Measurements from ENCODE around the gene IL10RB. TPM values are rescaled to one million over a fixed set of nuclear protein-coding genes. Genes with fewer than 3 reads are reported as not detected.

IL10RB gene
- total RNA-seq, 2 donors from 2014 or later = 17.0 to 18.9 TPM

DNA sequence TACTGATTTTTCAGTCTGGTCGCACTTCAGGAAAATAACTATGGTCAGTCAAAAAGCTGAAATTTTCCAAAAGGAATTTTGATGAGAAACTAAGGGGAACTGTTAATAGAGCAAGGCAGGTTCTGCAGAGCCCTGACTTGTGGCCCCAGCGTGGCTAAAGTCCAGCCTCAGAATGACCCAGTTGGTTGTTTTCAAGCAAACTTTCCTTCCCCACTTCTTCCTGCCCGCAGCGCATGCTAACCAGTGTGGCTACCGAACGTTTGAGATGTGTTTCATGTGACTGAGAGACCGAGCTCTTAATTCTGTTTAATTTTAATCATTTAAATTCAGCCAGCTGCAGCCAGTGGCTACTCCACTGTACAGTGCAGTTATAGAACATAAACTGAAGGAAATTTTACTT, 6.2 kb upstream of the IL10RB start:
- DNase-seq = no peak
- H3K36me3 Mint-ChIP-seq (ENCODE audit: low read depth) = peaks cover 4% of the 10 kb centered on the region
- H3K4me3 Mint-ChIP-seq = peak overlapping the region; percentile 33

DNA sequence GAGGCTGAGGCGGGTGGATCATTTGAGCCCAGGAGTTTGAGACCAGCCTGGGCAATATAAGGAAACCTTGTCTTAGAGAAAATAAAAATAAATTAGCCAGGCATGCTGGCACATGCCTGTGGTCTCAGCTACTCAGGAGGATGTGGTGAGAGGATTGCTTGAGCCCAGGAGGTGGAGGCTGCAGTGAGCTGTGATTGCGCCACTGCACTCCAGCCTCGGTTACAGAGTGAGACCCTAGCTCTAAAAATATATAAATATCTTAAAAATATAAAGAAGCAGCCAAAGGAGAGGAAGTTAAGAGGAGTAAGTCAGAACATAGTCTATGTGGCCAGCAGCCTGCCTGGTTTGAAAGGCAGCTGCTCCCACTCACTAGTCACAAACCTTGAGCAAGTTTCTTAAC, 4.5 kb upstream of the IL10RB start:
- ATAC-seq (no peak), DNase-seq (no peak)
- peak overlapping the region; percentile 56 for H3K4me3 Mint-ChIP-seq
- H3K27ac Mint-ChIP-seq = peak overlapping the region; percentile 39
- H3K9me3 ChIP-seq (ENCODE audit: control insufficient read depth, low read length, poor library complexity, severe bottlenecking) = no peaks in the 10 kb centered on the region
- peaks cover 7% of the 10 kb centered on the region for H3K36me3 Mint-ChIP-seq (ENCODE audit: low read depth)
- H3K4me1 Mint-ChIP-seq = peaks cover 32% of the 10 kb centered on the region
- H3K27me3 Mint-ChIP-seq = no peaks in the 10 kb centered on the region

More for the DNA sequence above, 6.2 kb upstream of the IL10RB start:
- no peaks in the 10 kb centered on the region for H3K9me3 ChIP-seq (ENCODE audit: control insufficient read depth, low read length, poor library complexity, severe bottlenecking)
- Mint-ChIP-seq H3K27ac (peak overlapping the region; percentile 63), H3K27me3 (no peaks in the 10 kb centered on the region), H3K4me1 (peaks cover 29% of the 10 kb centered on the region)
- peak; percentile 44 for ATAC-seq

- Mint-ChIP-seq H3K27ac (peak overlapping the region; percentile 97), H3K36me3 (ENCODE audit: low read depth) (peaks cover 8% of the 10 kb centered on the region)
- DNase-seq = no peak
These were observed 3.2 kb upstream of the IL10RB start for GRCh38 chr21:33262921-33263320.

GRCh38 chr21:33264561-33264960, 1.6 kb upstream of the IL10RB start:
- no peak for DNase-seq
- Mint-ChIP-seq H3K36me3 (ENCODE audit: low read depth) (peaks cover 6% of the 10 kb centered on the region), H3K4me1 (peaks cover 46% of the 10 kb centered on the region), H3K27me3 (no peaks in the 10 kb centered on the region), H3K4me3 (no peak overlapping the region), H3K27ac (peak overlapping the region; percentile 97)
- H3K9me3 ChIP-seq (ENCODE audit: control insufficient read depth, low read length, poor library complexity, severe bottlenecking) = no peaks in the 10 kb centered on the region
- no peak for ATAC-seq

More at GRCh38 chr21:33262921-33263320, 3.2 kb upstream of the IL10RB start:
- peaks cover 41% of the 10 kb centered on the region for H3K4me1 Mint-ChIP-seq
- H3K27me3 Mint-ChIP-seq = no peaks in the 10 kb centered on the region
- no peak overlapping the region for H3K4me3 Mint-ChIP-seq
- no peaks in the 10 kb centered on the region for H3K9me3 ChIP-seq (ENCODE audit: control insufficient read depth, low read length, poor library complexity, severe bottlenecking)
- no peak for ATAC-seq

- peaks cover 44% of the 10 kb centered on the region for H3K4me1 Mint-ChIP-seq
- peak overlapping the region; percentile 97 for H3K27ac Mint-ChIP-seq
- H3K36me3 Mint-ChIP-seq (ENCODE audit: low read depth) = peaks cover 8% of the 10 kb centered on the region
- H3K27me3 Mint-ChIP-seq = no peaks in the 10 kb centered on the region
- peak; percentile 77 for ATAC-seq
- peak in 1 of 3 donors; percentile 27 for DNase-seq
- no peaks in the 10 kb centered on the region for H3K9me3 ChIP-seq (ENCODE audit: control insufficient read depth, low read length, poor library complexity, severe bottlenecking)
- peak overlapping the region; percentile 98 for H3K4me3 Mint-ChIP-seq
These were observed 510 bp upstream of the IL10RB start for GRCh38 chr21:33265664-33266049.

DNA sequence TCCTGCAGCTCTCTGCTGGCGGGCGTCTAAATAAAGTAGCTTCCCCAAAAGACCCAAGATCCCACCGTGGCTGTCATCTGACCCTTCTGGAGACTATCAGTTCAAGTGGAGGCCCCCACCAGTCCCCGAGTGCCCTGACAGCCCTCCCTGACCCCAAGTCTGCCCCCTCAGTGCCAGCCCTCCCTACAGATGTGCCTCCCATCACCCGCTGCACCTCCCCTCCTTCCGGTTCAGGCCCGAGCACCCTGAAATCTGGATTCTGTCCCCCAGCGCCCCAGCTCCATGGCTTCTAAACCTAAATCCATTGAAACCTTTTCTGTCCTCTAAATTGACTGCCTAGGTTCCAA, 595 bp downstream of the IL10RB start:
- peaks cover 8% of the 10 kb centered on the region for H3K36me3 Mint-ChIP-seq (ENCODE audit: low read depth)
- H3K27me3 Mint-ChIP-seq = no peaks in the 10 kb centered on the region
- peaks cover 39% of the 10 kb centered on the region for H3K4me1 Mint-ChIP-seq
- H3K27ac Mint-ChIP-seq = peak overlapping the region; percentile 97
- DNase-seq (peak in 1 of 3 donors; percentile 19), ATAC-seq (peak; percentile 20)
- H3K4me3 Mint-ChIP-seq = peak overlapping the region; percentile 98
- no peaks in the 10 kb centered on the region for H3K9me3 ChIP-seq (ENCODE audit: control insufficient read depth, low read length, poor library complexity, severe bottlenecking)

DNA sequence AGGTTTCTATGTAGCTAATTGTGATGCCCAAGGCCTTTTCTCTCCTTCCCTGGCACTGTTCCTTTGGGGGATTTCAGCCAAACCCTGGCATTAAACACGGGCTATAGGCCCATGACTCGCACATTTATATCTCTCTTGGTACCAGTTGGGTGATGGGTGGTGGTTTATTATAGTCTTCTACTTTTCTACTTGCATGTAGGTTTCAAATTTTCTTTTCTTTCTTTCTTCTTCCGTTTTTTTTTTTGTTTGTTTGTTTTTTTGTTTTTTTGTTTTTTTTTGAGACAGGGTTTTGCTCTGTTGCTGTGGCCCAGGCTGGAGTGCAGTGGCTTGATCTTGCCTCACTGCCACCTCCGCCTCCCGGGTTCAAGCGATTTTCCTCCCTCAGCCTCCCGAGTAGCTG, 1.1 kb downstream of the IL10RB start:
- H3K27me3 Mint-ChIP-seq = no peaks in the 10 kb centered on the region
- H3K27ac Mint-ChIP-seq = peak overlapping the region; percentile 97
- no peaks in the 10 kb centered on the region for H3K9me3 ChIP-seq (ENCODE audit: control insufficient read depth, low read length, poor library complexity, severe bottlenecking)
- H3K4me1 Mint-ChIP-seq = peaks cover 37% of the 10 kb centered on the region
- H3K4me3 Mint-ChIP-seq = peak overlapping the region; percentile 98
- H3K36me3 Mint-ChIP-seq (ENCODE audit: low read depth) = peaks cover 8% of the 10 kb centered on the region
- ATAC-seq = no peak
- DNase-seq = no peak

DNA sequence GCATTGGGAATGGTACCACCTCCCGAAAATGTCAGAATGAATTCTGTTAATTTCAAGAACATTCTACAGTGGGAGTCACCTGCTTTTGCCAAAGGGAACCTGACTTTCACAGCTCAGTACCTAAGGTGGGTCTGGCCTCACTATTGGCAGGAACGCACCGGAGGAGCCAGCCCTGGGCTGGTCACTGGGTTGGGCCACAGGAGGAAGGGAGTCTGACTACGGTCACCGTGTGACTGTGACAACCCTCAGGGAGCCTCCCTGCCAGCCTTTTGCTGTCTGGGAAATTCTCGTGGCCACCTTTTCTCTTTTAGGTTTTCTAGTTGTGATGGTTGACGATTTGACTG, 2.2 kb downstream of the IL10RB start:
- DNase-seq (no peak), ATAC-seq (no peak)
- H3K9me3 ChIP-seq (ENCODE audit: control insufficient read depth, low read length, poor library complexity, severe bottlenecking) = no peaks in the 10 kb centered on the region
- Mint-ChIP-seq H3K4me3 (peak overlapping the region; percentile 98), H3K4me1 (peaks cover 41% of the 10 kb centered on the region), H3K36me3 (ENCODE audit: low read depth) (peaks cover 8% of the 10 kb centered on the region), H3K27ac (peak overlapping the region; percentile 97), H3K27me3 (no peaks in the 10 kb centered on the region)

GRCh38 chr21:33268737-33269441, 2.7 kb downstream of the IL10RB start:
- DNase-seq = peak in 2 of 3 donors; percentile 26 to 32
- H3K27me3 Mint-ChIP-seq = no peaks in the 10 kb centered on the region
- peak; percentile 3 for ATAC-seq
- H3K27ac Mint-ChIP-seq = peak overlapping the region; percentile 97
- peaks cover 11% of the 10 kb centered on the region for H3K36me3 Mint-ChIP-seq (ENCODE audit: low read depth)
- H3K9me3 ChIP-seq (ENCODE audit: control insufficient read depth, low read length, poor library complexity, severe bottlenecking) = no peaks in the 10 kb centered on the region
- H3K4me3 Mint-ChIP-seq = peak overlapping the region; percentile 86
- H3K4me1 Mint-ChIP-seq = peaks cover 41% of the 10 kb centered on the region

DNA sequence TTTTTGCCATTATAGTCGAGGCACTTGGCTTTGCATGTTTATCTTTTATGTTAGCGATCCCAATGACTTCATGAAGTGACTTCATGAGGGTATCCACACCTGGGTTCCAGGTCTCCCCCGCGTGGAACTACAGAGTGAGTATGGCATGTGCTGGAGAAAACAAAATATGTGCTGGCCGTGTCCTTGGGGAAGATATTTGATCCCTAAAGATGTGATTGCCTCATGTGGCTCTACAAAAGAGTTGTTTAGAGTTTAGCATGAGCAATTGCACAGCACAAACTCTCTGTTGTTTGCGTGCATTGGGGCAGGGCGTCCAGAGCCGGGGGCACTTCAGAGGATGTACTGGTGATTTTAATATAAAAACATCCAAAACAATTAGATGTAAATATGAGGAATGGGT, 4.8 kb downstream of the IL10RB start:
- Mint-ChIP-seq H3K27me3 (no peaks in the 10 kb centered on the region), H3K4me1 (peaks cover 31% of the 10 kb centered on the region), H3K36me3 (ENCODE audit: low read depth) (peaks cover 9% of the 10 kb centered on the region), H3K27ac (peak overlapping the region; percentile 97), H3K4me3 (no peak overlapping the region)
- no peaks in the 10 kb centered on the region for H3K9me3 ChIP-seq (ENCODE audit: control insufficient read depth, low read length, poor library complexity, severe bottlenecking)
- ATAC-seq (no peak), DNase-seq (no peak)

DNA sequence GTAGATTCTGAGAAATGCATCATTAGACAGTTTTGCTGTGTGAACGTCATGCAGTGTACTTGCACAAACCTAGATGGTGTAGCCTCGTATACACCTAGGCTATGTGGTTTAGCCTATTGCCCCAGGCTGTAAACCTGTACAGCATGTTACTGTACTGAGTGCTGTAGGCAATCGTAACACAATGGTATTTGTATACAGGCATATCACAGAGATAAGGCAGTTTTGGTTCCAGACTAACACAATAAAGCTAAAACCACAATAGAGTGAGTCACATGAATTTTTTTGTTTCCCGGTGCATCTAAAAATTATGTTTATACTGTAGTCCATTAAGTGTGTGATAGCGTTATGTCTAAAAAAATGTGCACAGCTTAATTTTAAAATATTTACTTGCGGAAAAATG, 6.9 kb downstream of the IL10RB start:
- no peak for DNase-seq
- H3K27me3 Mint-ChIP-seq = no peaks in the 10 kb centered on the region
- ATAC-seq = no peak
- no peak overlapping the region for H3K4me3 Mint-ChIP-seq
- no peak overlapping the region for H3K27ac Mint-ChIP-seq
- H3K4me1 Mint-ChIP-seq = peaks cover 25% of the 10 kb centered on the region
- peaks cover 5% of the 10 kb centered on the region for H3K36me3 Mint-ChIP-seq (ENCODE audit: low read depth)
- H3K9me3 ChIP-seq (ENCODE audit: control insufficient read depth, low read length, poor library complexity, severe bottlenecking) = no peaks in the 10 kb centered on the region

GRCh38 chr21:33278721-33279120, 12.6 kb downstream of the IL10RB start:
- Mint-ChIP-seq H3K4me1 (peaks cover 4% of the 10 kb centered on the region), H3K27me3 (no peaks in the 10 kb centered on the region), H3K4me3 (no peak overlapping the region), H3K27ac (peak overlapping the region; percentile 54), H3K36me3 (ENCODE audit: low read depth) (peaks cover 5% of the 10 kb centered on the region)
- DNase-seq (no peak), ATAC-seq (no peak)
- H3K9me3 ChIP-seq (ENCODE audit: control insufficient read depth, low read length, poor library complexity, severe bottlenecking) = no peaks in the 10 kb centered on the region

DNA sequence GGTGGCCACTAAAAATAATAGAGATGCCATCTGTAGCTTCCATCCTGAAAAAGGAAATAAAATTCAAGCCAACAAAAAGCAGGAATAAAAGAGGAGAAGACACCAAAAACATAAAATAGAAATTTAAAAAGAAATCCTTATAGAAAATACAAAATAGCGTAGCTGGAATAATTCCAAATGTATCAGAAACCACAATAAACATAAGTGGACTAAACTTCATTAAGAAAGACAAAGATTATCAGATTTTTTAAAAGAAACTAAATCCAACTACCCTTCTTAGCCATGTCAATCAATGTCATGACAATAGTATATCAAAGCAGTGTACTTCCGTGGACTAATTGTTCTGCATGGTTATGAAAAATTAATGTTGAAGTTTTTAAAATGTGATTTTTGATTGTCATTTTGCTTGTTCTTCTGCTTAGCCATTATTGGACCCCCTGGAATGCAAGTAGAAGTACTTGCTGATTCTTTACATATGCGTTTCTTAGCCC, 13.2 kb downstream of the IL10RB start:
- H3K4me3 Mint-ChIP-seq = no peak overlapping the region
- no peak overlapping the region for H3K27ac Mint-ChIP-seq
- peaks cover 4% of the 10 kb centered on the region for H3K4me1 Mint-ChIP-seq
- peaks cover 6% of the 10 kb centered on the region for H3K36me3 Mint-ChIP-seq (ENCODE audit: low read depth)
- ATAC-seq (no peak), DNase-seq (no peak)
- H3K27me3 Mint-ChIP-seq = no peaks in the 10 kb centered on the region
- no peaks in the 10 kb centered on the region for H3K9me3 ChIP-seq (ENCODE audit: control insufficient read depth, low read length, poor library complexity, severe bottlenecking)

GRCh38 chr21:33281096-33281652, 15.0 kb downstream of the IL10RB start:
- ATAC-seq (no peak), DNase-seq (no peak)
- peaks cover 9% of the 10 kb centered on the region for H3K36me3 Mint-ChIP-seq (ENCODE audit: low read depth)
- H3K4me3 Mint-ChIP-seq = no peak overlapping the region
- peaks cover 6% of the 10 kb centered on the region for H3K4me1 Mint-ChIP-seq
- no peaks in the 10 kb centered on the region for H3K27me3 Mint-ChIP-seq
- no peak overlapping the region for H3K27ac Mint-ChIP-seq
- H3K9me3 ChIP-seq (ENCODE audit: control insufficient read depth, low read length, poor library complexity, severe bottlenecking) = no peaks in the 10 kb centered on the region
